Activated effector memory CD4-positive, alpha-beta T cell treated with anti-CD3 and anti-CD28 coated beads, Interleukin-2, amount 50 U/mL, for 16 hours (primary cell): ENCODE data around the gene SNAI1.

Experiments
- DNase-seq: peaks from one replicate; pipeline ENCODE4 v3.0.0-alpha.2; 2020

SNAI1 gene

GRCh38 chr20:50014570-50015562, 32.1 kb downstream of the SNAI1 start:
- no peak for DNase-seq

- no peak for DNase-seq
Observed at GRCh38 chr20:50015636-50015992, 32.8 kb downstream of the SNAI1 start.

- DNase-seq: no peak
Observed at GRCh38 chr20:50015993-50016770, 33.4 kb downstream of the SNAI1 start.

DNA sequence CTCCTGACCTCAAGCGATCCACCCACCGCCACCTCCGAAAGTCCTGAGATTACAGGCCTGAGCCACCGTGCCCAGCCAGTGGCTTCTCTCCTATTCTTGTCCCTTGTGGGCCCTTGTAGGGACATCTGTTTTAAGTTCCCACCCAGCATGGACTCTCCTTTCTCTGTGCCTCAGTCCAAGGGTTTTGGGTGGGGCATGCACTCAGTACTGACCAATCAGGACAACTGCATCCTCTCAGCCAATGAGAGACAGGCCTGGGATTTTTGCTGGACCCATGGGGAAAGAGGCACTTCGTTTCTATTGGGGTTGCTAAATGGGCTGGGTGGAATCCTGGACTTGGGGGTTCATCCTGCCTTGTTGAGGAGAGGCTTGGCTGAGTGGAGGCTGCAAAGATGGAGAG, 34.4 kb downstream of the SNAI1 start:
- no peak for DNase-seq

DNA sequence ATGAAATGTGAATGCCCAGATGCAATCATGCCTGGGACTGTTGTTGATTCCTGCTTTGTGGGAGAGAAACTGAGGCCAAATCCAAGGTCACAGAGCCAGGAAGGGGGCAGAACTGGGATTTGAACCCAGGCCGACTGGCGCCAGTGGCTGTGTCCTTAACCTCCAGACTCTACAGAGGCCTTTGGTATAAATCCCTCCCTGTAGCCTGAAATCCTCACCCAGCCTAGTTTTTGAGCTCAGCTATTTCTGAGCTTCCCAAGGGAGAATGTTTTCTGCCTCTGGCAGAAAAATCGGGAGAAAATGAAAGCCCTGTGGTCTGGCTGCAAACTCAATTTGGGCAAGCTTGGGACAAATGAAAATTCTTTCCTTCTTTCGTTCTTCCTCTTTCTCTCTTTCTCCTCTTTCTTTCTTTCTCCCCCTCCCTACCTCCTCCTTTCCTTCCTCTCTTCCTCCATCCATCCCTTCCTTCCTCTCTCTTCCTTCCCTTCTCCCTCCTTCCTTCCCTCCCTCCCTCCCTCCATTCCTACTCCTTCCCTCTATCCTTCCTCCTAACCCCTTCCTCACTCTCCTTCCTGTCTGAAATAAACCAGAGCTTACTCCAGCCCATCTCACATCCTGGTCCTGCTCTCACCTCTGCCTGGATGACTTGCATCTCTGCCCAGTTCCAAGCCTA, 34.9 kb downstream of the SNAI1 start:
- DNase-seq: no peak

DNA sequence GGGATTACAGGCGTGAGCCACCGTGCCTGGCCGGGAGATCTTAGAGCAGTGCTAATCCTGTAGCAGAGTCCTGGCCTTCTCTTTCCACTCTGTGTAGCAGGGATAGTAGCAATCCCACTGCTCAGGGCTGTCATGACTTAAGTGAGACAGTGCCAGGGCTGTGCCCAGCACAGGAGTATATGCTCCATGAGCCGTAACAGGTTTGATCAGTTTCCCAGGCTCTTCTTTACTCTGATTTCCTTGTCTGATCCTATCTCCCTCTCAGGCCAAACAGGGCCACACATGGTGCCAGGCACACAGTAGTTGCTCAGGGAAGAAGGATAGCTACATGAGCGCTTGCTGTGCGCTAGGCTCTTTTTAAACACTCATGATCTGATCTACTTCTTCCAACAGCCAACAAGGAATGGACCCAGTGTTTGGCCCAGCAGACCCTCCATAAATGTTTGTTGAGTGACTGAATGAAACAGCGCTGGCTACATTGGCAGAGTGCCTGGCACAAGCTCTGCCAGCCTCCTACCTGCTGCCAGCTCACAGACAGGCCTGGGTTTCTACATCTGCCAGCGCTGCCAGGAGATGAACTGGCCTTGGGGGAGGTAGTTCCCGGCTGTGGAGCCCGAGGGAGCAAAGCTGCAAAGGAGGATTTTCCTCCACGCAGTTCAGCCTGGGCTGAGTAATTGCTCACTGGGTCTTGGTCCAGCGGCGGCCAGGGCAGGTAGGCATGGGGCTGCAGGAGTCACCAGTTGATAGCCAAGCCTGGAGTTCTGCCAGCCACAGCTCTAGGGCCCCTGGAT, 36.9 kb downstream of the SNAI1 start:
- DNase-seq: no peak

- no peak for DNase-seq
Observed at GRCh38 chr20:50020288-50020687, 37.5 kb downstream of the SNAI1 start.

GRCh38 chr20:50022676-50023075, 39.9 kb downstream of the SNAI1 start:
- DNase-seq: no peak

DNA sequence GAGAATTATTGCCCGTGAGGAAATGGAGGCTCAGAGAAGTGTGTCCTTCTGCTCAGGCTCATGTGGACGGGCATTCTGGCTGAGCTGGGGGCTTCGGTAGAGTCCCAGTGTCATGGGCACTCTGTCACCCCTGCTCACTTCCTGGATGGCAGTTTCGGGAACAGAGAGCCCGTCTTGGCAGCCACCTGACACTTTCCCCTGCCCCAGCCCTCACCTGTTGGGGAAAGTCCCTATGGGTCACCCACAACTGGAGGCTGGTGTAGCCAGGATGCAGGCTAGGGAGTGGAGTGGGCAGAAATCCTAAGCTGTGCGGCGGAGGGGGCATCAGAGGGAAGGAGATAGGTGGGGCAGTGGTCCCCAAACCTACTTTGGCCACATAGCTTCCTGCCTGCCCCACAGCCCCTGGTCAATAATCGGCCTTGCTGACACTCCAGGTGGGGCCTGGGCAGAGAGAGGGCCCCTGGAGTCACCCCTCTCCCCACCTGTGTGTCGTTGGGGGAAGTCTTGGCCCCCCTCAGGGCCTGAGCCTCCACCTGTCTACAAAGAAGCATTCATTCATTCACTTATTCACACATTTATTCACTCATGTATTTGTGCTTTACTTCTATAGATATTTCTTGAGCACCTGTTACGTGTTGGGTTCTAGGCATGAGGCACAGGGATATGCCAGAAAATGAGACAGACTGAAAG, 40.5 kb downstream of the SNAI1 start:
- no peak for DNase-seq

- no peak for DNase-seq
Observed at GRCh38 chr20:50026746-50027575, 44.2 kb downstream of the SNAI1 start.

- no peak for DNase-seq
Observed at GRCh38 chr20:50027611-50028105, 44.9 kb downstream of the SNAI1 start.

DNA sequence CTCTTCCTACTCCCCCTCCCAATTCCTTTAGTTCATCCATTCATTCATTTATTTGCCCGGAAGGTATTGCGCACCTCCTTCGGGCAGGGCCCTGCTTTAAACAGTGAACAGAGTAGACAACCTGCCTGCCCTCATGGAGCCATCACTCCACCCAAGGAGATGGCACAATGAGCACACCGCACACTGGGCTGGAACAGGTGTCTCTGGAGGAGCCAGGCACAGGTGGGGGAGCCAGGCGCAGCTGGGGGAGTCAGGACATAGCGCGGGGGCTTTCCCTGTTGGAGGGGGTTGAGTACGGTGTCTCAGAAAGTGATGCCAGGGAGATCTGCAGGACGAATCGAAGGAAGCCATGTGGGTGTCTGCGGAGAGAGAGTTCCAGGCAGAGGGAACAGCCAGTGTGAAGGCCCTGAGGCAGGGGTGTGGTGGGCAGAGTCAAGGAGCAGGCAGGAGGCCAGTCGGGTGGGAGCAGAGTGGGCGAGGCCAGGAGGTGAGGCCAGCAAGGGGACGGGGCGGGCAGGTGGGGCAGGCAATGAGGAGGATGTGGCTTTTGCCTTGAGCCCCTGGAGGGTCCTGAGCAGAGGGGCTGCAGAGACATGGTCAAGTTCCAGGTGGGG, 46.4 kb downstream of the SNAI1 start:
- DNase-seq: no peak

- no peak for DNase-seq
Observed at GRCh38 chr20:50029697-50030461, 47.1 kb downstream of the SNAI1 start.

DNA sequence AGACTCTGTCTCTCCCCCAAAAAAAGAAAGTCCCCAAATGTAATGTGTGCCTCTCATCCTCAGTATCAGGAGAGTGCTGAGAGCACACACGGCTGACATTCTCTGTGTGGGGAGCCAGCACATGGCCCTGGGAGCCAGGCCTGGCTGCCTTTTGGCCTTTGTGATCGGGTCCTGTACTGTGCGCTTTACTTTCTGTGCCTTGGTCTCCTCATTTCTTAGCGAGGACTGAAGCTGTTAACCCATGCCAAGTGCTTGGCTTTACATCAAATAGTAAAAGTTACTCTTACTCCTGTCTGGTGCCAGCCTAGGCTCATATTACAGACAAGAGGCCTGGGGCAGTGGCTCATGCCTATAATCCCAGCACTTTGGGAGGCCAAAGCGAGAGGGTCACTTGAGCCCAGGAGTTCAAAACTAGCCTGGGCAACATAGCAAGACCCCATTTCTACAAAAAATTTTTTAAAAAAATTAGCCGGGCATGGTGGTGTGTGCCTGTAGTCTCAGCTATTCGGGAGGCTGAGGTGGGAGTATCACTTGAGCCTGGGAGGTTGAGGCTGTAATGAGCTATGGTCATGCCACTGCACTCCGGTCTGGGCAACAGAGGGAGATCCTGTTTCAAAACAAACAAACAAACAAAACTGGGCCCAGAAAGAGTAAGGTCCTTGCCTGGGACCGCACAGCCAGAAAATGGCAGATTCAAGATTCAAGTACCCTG, 50.3 kb downstream of the SNAI1 start:
- DNase-seq: no peak

GRCh38 chr20:50034567-50035180, 51.9 kb downstream of the SNAI1 start:
- DNase-seq: no peak

GRCh38 chr20:50036703-50037102, 53.9 kb downstream of the SNAI1 start:
- DNase-seq: no peak

GRCh38 chr20:50037123-50037522, 54.3 kb downstream of the SNAI1 start:
- DNase-seq: no peak

GRCh38 chr20:50037575-50037974, 54.8 kb downstream of the SNAI1 start:
- DNase-seq: no peak
